GM10847 (cell line): ENCODE results near the gene ACAP2.

Source experiments
- POLR2A ChIP-seq: IDR thresholded peaks from 2 replicates; pipeline ENCODE4 v1.6.1; 2011; ENCODE audit not compliant: insufficient read length; ENCODE audit errors: extremely low read depth

Gene ACAP2

DNA sequence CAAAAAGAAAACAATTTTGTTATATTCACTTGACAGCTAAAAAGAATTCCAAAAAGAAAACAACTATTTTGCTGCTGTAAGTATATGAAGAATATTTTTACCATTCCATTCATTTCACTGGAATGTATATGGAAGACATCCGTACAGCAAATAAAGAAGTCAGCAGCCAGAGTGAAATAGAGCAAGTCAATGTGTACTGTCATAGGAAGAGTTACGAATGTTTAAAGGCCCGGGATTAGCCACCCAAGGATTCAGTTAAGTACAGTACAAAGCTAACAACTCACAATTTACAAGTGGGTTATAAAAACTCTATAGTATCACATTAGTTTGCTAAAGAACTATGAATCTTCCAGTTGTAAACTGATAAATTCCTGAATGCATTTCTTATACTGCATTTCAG is 157.4 kb downstream of the ACAP2 start:
- no peak for TF ChIP-seq POLR2A

DNA sequence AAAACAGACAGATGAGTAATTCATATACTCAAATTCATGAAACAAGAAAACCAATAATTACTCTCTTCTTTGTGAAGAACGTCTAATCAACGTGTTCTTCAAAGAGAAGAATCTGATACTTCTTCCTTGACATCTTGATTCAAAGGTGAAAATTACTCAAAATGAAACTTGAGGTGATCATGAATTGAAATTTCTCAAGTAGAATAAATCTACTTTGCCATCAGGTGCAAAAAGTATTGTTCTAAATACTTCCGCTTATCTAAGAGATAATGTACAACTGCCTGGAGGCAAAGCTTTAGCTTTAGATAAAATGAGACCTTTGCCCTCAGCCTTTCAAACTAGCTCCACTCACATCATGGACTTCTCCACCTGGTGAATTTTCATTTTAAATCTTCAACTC is 158.0 kb downstream of the ACAP2 start:
- TF ChIP-seq POLR2A = no peak

DNA sequence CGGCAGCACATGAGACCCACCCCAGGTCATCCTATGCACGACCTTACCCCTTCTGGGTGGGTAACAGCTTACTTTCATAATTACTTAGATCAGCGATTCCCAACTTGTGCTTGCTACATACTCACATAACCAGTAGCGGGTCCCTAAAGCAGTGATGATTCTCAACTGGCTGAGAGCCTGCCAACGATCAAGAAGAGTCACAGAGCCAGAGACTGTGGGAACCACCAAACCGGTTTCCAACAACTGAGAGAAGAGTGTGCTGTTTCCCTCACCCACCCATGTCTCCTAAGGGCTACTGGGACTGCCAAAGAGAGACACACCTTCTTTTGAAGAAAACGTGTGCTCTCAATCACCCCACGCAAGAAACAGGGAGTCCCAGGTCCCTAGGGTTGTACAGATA is 159.9 kb downstream of the ACAP2 start:
- no peak for TF ChIP-seq POLR2A

DNA sequence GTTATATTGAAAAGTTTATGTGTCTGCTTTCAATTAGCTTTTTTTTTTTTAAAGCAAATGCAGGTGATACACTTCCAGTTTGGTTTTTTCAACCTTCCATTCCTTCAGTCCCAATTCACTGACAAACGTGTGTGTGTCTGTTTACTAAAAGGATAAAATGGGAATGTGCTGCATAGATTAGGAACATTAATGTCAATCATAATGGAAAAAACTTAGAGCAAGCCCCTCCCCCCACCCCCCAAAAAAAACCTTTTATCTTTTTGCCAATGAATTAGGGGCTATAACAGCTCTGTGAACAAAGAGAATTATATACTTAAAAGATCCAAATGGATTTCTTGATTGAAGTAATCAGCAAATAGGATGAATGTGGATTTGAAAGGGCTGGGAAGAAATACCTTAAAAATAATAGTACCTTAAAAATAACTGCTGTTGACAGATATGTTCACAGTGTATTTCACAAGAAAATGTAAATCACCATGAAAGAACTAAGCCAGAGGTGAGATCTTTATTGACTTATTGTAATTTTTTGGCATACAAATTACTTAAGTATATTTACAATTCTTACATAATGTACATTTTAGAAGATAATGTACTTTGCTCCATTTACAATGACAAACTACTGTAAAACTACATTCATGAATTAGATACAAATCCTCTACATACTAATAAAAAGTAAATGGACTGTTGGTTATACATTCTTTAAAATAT is 168.4 kb downstream of the ACAP2 start:
- no peak for TF ChIP-seq POLR2A

DNA sequence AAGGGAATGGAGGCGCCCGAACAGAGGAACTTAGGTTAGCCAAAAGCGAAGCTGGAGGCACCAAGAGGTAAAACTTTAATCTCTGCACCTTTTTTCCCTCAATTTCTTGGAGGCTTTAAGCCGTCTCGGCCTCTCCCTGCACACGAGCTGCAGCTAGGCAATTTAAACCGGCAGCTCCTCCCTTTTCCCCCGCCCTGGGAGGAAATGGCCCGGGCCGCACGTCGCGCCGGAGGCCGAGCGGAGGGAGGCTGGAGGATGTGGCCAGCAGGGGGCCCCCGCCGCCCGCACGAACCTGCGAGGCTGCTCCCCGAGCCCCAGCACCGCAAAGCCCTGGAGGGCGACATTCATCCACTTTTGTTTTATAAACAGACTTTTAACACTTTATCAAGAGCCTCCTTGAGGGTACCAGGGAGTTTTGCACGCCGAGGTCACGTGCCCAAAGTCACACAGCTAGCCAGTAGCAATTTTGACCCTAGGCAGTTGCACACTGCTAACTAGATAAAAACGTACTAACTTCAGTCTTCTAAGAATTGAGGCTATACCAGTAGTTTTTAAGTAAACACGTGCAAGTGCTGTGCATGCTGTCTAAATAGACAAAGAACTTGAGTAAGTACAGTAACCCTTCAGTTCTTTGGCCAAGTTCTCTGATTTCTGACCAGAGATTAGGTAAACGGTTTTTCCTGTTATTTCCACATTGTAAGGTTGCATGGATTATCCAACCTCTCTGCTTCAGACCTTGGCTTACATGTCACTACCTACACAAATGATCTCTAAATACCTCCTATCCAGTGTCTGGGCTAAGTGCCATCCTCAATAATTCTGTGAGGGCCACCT is 171.2 kb downstream of the ACAP2 start:
- no peak for TF ChIP-seq POLR2A

DNA sequence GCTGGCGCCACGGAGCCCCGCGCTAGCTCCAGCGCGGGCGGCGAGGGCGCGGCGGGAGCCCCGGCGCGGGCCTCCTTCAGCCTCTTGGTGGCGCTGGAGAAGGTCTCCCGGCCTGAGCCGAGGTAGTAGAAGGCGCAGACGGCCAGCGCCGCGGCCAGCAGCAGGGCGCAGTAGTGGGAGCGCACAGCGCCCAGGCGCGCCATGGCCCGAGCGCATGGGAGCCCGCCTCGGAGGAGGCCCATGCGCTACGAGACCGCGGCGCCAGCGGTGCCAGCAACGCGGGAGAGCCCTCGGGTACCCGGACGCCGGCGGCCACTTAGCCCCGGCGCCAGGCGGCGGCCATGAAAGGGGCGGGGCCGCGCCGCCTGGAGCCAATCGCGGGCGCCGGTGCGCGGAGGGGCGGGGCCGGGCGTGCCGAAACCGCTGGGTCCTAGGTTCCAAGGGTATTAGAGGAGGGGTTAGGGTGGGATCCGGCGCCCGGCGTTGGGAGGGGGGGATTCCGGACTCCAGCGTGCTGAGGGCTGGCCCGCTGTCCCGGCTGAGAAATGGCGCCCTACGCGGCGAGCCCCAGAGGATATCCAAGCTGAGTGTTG is 171.9 kb downstream of the ACAP2 start, which contains the start of gene XXYLT1:
TSS of gene XXYLT1 (minus strand) at position 343 of the 593 bp plus-strand sequence. CDS start at position 242, 101 bp downstream.
- peak; percentile 45 for TF ChIP-seq POLR2A

DNA sequence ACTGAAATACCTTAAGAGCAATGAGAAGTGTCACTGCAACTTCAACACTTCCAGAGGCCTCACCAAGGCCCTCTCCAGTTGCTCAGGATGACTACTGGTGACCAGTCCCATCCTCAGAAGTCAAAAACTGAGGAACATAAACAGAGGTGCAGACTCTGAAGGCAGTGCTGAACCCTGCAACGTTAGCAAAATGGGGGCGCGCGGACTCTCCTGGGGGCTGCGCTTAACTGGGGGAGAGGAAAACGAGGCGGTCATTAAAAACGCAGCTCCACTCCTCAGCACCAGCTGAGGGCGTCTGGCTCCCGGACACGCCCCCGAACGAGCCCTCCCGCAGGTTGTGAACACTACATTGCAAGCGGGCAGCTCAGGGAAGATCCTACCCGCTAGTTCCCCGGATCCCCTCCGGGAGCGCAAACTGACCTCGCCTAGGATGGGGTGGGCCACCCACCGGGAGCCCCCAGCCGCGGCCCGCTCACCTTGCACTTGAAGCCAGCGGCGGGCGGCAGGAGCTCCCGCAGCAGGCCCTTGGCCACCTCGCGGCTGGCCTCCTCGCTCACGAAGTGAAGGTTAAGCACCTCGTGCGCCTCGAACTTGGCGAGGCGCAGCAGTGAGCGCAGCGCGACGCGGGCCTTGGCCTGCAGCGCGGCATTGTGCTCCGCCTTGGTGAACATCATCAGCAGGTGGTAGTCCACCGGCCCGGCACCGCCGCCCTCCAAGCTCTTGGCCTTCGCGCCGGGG is 172.6 kb downstream of the ACAP2 start:
- TF ChIP-seq POLR2A = no peak

DNA sequence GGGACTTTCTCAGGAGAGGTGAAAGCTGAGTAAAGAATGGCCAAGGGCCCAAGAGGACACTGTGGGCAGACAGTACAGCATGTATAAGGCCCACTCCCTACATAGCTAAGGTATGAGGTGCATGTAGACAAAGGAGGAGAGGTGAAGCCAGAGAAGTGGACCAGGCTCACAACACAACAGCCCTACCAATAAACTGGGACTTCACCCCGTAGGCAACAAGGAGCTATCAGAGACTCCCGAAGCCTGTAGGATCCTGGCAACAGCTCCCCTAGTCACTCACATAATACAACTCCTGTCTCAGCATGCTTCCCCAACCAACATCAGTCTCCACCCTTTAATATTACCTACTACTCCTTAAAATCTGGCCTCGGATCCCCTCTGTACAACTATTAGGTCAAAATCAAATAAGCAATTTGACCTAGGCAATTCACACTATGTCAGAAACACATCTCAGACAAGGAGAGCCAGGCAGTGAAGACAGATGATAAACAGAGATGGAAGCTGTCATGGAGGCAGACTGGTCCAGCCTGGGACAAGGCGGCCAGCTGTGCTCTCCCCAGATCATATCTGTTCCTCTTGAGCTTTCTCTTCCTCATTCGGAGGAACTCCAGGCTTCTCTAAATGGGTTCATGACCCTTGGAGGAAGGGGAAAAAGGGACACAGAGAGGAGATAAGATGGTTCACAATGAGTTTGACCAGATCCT is 173.3 kb downstream of the ACAP2 start:
- no peak for TF ChIP-seq POLR2A

DNA sequence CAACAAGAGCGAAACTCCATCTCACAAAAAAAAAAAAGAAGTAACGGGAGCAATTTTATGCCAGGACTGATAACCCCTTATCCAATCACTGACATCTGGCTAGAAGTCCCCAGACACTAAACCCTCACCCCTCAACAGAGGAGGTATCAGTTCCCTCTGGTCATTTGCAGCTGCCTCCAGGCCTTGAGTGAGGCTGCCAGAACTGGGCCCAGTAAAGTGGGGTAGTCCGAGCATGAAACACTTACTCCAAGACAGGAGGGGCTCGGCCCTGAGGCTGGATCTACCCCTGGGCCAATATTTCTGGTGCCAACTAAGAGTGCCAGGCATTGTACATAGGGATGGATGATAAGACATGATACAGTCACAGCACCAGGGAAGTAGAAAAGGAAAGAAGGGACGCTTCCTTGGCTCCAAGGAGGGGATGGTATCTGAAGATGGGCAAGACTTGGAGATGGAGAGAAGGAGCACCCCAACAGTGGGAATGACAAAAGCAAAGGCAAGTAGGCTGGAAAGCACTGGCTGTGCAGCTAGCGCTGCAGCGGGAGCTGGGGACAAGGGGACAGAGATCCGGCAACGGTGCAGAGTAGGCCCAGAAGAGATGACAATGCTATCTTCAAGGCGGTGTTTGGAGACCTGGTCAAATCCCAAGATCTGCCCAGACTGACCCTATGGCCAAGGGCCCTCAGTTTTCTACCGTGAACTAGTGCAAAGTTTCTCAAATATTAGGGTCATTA is 174.1 kb downstream of the ACAP2 start:
- TF ChIP-seq POLR2A = no peak

DNA sequence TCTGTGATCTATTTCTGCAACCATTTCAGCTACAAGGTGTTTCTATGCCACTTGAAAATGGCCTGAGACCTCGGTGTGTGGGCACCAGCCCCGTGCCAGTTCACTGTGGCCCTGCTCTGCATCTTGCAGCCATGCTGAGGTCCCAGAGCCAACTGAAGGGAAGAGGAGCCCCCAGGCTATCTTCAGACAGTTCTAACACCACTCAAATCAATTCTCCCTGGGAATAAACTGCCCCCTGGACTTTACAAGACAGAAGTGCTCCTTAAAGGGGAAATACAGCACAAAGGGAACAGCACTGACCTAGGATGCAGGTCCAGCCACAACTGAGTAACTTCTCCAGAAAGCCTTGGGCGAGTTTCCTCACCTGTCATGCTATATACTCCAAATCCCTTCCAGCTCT is 175.7 kb downstream of the ACAP2 start:
- no peak for TF ChIP-seq POLR2A

DNA sequence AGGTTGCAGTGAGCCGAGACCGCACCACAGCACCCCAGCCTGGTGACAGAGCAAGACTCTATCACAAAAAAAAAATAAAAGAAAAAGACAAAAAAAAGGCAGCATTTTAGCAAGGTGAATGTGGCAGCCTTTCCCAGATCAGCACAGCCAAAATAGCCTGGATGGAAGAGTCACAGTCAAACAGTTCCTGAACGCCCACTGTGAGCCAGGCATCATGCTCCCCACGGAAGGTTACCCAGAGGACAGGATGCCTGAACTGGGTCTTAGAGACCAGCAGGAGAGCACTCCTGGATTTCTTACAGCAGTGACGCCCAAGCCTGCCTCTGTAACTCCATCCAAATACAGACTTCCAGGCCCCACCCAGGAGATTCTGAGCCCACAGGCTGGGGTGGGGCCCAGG is 176.4 kb downstream of the ACAP2 start:
- TF ChIP-seq POLR2A = no peak

DNA sequence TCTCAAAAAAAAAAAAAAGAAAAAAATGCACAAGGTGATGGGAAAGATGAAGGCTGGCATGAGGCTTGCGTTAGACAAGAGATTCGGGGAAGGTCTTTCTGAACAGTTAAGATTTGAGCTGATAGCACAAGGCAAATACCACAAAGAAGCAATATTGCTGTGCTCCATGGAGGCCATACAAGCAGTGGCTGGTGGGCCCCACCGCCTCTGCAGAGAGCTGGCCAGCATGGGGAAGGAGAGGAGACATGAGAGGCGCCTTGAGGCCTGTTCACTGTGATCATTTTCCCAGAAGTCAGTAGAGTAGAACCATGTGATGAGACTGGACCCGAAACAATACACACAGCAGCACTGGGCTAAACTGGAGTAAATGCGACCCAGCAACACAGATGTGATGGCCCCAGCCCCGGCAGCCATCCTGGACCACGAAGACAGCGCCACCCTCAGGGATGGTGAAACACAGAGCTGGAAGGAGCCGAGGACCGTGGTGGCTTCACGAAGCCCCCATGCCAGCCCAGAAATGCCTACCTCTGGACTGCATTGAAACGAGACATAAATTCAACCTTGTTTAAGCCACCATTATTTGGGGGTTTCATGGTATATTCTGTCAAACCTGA is 177.3 kb downstream of the ACAP2 start:
- TF ChIP-seq POLR2A = no peak

DNA sequence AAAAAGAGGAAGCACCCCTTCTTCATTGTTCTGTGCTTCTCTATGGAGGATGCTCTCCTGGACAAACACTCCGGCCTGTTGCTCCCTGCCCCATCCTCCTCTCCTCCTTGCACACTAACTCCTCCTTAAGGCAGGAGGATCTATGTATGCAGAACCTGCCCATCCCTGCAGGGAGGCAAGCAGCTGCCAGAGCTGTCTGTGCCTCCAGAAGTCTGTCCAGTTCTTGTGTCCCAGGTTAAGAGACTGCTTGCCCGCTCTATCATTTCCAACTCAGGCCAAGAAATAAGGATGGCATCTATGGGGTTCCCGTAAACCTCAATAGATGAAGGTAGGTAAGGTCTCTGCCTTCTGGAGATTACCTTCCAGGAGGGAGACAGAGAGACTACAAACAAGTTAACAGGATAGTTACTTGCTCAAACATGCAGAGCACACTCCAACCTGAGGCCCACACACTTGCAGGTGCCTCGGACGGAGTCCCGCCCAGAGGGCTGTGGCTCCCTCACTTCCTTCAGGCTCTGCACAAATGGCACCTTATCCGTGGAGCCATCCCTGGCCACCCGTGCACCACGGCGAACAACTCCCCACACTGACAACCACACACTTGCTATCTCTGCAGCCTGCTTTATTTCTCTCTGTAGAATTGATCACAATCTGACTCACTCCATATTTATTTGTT is 178.8 kb downstream of the ACAP2 start:
- TF ChIP-seq POLR2A = no peak
